ENCODE data around the gene MAP3K19.
A peak's percentile ranks its signal among the peaks of the same experiment; 100 is the strongest.
"Not testable (repeated sequence)": the region's sequence is repeated elsewhere in the genome, so short reads cannot be mapped to it uniquely, and the experiment has no call there.

MAP3K19 gene

DNA sequence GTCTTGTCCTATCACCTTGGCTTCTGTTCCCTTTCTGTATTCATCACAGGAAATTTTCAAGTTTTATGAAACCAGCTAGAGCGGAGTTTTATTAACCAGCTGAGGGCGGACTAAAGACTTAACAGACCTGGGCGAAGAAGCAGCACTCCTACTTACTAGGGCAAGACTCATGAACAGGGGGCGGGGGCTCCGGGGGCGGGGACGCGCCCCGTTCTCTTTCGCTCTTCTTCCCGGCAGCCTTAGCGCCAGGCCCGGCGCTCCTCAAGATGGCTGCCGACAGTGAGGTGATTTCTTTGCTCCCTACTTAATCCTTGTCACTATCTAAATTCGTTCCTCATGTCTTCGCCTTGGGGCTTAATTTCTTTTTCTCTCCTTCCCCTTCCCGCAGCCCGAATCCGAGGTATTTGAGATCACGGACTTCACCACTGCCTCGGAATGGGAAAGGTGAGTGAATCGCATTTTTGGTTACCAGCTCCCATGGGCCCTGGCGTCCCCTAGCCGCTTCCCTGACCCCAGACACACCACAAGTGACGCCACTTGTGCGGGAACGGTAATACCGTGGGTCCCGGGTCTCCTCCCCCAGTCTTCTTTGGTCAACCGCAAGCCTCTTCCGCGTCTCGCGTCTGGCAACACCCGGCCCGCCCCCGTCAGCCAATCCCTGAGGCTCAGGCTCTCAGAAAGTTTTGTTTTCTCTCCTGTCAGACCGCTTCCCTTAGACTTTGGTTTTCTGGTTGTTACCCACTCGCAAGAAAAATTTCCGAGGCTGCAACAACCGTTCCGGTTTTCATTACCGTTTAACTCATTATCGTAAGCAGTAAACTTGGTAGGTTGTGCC lies 5.0 kb upstream of the MAP3K19 start, which contains the start of gene RAB3GAP1:
RAB3GAP1 (plus strand) TSS at position 251 of the 835 bp plus-strand sequence; CDS start at position 267, 16 bp downstream.
- DNase-seq (ENCODE audit: low read depth in 2 of 2) = peak; percentile 88 to 89
- H3K4me3 ChIP-seq (replicated peaks in 1 of 2; ENCODE audit: low read depth in 2 of 2, low read length in 2 of 2) = peak within 1 kb of the TSS; percentile 69 to 75
- TF ChIP-seq, protein P1, sequence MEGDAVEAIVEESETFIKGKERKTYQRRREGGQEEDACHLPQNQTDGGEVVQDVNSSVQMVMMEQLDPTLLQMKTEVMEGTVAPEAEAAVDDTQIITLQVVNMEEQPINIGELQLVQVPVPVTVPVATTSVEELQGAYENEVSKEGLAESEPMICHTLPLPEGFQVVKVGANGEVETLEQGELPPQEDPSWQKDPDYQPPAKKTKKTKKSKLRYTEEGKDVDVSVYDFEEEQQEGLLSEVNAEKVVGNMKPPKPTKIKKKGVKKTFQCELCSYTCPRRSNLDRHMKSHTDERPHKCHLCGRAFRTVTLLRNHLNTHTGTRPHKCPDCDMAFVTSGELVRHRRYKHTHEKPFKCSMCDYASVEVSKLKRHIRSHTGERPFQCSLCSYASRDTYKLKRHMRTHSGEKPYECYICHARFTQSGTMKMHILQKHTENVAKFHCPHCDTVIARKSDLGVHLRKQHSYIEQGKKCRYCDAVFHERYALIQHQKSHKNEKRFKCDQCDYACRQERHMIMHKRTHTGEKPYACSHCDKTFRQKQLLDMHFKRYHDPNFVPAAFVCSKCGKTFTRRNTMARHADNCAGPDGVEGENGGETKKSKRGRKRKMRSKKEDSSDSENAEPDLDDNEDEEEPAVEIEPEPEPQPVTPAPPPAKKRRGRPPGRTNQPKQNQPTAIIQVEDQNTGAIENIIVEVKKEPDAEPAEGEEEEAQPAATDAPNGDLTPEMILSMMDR (IDR thresholded peaks at IDR 0.05; ENCODE audit: low read depth, low read length) = no peak

DNA sequence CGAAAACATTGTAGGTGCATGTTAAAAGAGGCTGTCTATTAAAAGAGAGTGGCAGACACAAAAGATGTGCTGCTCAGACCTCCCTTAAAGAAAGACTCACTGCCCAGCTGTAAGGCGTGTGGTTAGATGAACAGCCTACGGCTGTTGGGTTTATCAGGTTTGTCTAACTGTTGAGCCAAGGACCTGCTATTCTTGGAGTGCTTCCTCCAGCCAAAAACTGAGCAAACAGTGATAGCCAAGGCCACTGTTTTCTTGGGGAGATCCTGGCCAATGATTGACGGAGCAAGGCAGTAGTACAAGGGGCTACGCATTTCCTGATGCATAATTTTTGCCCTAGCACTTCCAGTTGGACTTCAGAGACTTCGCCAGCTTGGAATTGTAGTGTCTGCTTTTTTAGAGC lies 3.4 kb upstream of the MAP3K19 start:
- no peak overlapping the region for H3K4me3 ChIP-seq (replicated peaks in 1 of 2; ENCODE audit: low read depth in 2 of 2, low read length in 2 of 2)
- TF ChIP-seq, protein P1 (IDR thresholded peaks at IDR 0.05; ENCODE audit: low read depth, low read length) = no peak
- DNase-seq (ENCODE audit: low read depth in 2 of 2) = no peak

DNA sequence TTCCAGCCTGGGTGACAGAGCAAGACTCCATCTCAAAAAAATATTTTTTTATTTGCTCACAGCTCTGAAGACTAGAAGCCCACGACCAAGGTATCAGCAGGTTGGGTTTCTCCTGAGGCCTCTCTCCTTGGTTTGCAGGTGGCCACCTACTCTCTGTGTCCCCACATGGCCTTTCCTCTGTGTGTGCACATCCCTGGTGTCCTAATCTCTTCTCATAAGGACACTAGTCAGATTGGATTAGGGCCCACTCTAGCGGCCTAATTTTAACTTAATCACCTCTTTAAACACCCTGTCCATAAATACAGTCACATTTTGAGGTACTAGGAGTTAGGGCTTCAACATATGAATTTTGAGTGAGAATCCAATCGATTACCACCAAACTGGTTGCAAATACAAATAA lies 2.9 kb upstream of the MAP3K19 start:
- TF ChIP-seq, protein P1 (IDR thresholded peaks at IDR 0.05; ENCODE audit: low read depth, low read length) = no peak
- no peak for DNase-seq (ENCODE audit: low read depth in 2 of 2)
- H3K4me3 ChIP-seq (replicated peaks in 1 of 2; ENCODE audit: low read depth in 2 of 2, low read length in 2 of 2) = no peak overlapping the region

DNA sequence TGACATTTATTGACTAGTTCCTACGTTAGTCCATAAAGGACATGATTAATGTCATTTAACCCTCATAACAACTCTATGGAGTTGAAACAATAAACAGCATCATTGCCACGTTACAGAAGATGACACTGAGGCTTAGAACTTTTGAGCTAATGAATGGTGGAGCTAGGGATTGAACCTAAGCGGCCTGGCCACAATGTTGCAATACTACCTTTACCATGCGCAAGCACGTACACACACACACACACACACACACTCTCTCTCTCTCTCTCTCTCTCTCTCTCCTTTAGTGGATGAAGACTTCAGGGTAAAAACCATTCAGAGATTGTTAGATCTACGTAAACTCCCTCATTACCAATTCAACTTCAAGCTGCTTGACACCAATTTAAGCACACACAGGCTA lies 875 bp upstream of the MAP3K19 start:
- TF ChIP-seq, protein P1 (IDR thresholded peaks at IDR 0.05; ENCODE audit: low read depth, low read length) = no peak
- no peak overlapping the region for H3K4me3 ChIP-seq (replicated peaks in 1 of 2; ENCODE audit: low read depth in 2 of 2, low read length in 2 of 2)
- DNase-seq (ENCODE audit: low read depth in 2 of 2) = no peak

DNA sequence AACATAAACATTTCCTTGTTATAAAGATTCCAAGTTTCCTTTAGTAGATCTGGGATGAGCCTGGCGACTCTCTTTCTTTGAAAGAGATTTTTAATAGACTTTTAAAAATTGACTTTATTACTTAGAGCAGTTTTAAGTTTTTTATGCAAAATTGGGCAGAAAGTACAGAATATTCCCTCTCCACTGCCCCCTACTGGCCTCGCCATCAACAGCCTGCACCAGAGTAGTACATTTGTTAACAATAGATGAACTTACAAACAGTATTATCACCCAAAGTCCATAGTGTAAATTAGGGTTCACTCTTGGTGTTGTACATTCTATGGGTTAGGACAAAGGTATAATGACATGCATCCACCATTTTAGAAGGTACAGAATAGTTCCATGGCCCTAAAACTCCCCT lies 3.9 kb downstream of the MAP3K19 start:
- DNase-seq (ENCODE audit: low read depth in 2 of 2) = peak in 1 of 2 donors; percentile 25
- TF ChIP-seq, protein P1 (IDR thresholded peaks at IDR 0.05; ENCODE audit: low read depth, low read length) = peak; percentile 56
- no peak overlapping the region for H3K4me3 ChIP-seq (replicated peaks in 1 of 2; ENCODE audit: low read depth in 2 of 2, low read length in 2 of 2)

DNA sequence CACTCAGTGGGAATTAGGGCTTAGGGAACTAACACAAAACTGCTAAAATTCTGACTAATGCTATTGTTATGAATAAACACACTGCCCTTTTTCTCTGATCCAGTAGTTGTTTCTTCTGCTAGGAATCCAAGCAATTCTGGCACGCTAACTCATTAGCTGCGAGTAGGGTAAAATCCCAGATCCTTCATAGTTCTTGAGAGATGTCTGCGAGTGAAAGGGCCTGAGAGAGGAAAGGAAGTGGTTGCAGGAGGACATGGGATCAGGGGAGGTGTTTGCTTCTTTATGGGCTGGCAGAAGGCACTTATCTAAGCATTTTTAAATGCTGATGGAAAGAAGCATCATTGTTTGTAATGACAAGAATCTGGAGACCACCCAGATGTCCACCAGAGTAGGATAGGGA lies 9.4 kb downstream of the MAP3K19 start:
- TF ChIP-seq, protein P1 (IDR thresholded peaks at IDR 0.05; ENCODE audit: low read depth, low read length) = no peak
- H3K4me3 ChIP-seq (replicated peaks in 1 of 2; ENCODE audit: low read depth in 2 of 2, low read length in 2 of 2) = no peak overlapping the region
- peak in 1 of 2 donors; percentile 14 for DNase-seq (ENCODE audit: low read depth in 2 of 2)

DNA sequence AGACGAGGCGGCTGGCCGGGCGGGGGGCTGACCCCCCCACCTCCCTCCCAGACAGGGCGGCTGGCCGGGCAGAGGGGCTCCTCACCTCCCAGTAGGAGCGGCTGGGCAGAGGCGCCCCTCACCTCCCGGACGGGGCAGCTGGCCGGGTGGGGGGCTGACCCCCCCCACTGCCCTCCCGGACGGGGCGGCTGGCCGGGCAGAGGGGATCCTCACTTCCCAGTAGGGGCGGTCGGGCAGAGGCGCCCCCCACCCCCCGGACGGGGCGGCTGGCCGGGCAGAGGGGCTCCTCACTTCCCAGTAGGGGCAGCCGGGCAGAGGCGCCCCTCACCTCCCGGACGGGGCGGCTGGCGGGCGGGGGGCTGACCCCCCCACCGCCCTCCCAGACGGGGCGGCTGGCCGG lies 14.0 kb downstream of the MAP3K19 start:
- not testable (repeated sequence) for DNase-seq (ENCODE audit: low read depth in 2 of 2); H3K4me3 ChIP-seq (replicated peaks in 1 of 2; ENCODE audit: low read depth in 2 of 2, low read length in 2 of 2)

All from cardiac fibroblast (primary cell).